ENCODE data around the gene PRR5L. TPM values are rescaled to one million over a fixed set of nuclear protein-coding genes. Genes with fewer than 3 reads are reported as not detected.
A peak's percentile ranks its signal among the peaks of the same experiment; 100 is the strongest.

Gene PRR5L
- total and polyA plus RNA-seq, 2 donors (not counting 1 experiment from before 2014, with no cell fraction given): 4.0 to 5.9 TPM

GRCh38 chr11:36395978-36396736 is 100.1 kb downstream of the PRR5L start:
- no peak for TF ChIP-seq CTCF (IDR thresholded peaks at IDR 0.05)
- TF ChIP-seq EZH2 (IDR thresholded peaks at IDR 0.05; ENCODE audit: borderline replicate concordance, insufficient read depth, low read depth, low read length, poor library complexity, severe bottlenecking): no peak
- no peaks in the 10 kb centered on the region for H3K27me3 ChIP-seq (replicated peaks in 1 of 4; ENCODE audit: control extremely low read depth in 1 of 4, control insufficient read depth in 3 of 4, insufficient read depth in 4 of 4, low read length in 3 of 4)
- H3K4me1 Mint-ChIP-seq: peaks cover 46% of the 10 kb centered on the region
- DNase-seq: no peak
- 96% methylated on average over 7 of the region's 11 CpGs for WGBS (ENCODE audit: insufficient coverage)
- ChIA-PET CTCF (interaction anchor here (1.2 kb wide), 1 partner anchor 114 kb away, joined by 4 read pairs; the partner anchor contains the start of gene TRAF6), POLR2A (no interaction called here)
- H3K36me3 ChIP-seq (replicated peaks in 1 of 2; ENCODE audit: control extremely low read depth in 1 of 2, control insufficient read depth in 1 of 2, extremely low read depth in 1 of 2, insufficient read depth in 2 of 2, low read length in 1 of 2): no peaks in the 10 kb centered on the region
- intact Hi-C loops (cut with micrococcal nuclease): no loop called here
- H3K27me3 Mint-ChIP-seq: no peaks in the 10 kb centered on the region
- peaks cover 40 to 45% of the 10 kb centered on the region in 2 donors for H3K4me1 ChIP-seq (ENCODE audit: control insufficient read depth in 2 of 2, insufficient read depth in 2 of 2, low read length in 2 of 2)
- no peak overlapping the region for H2AFZ ChIP-seq (ENCODE audit: insufficient read depth, low read depth, low read length, poor library complexity, severe bottlenecking)
- no peak overlapping the region for H3K9ac ChIP-seq (ENCODE audit: low read length)
- no peak for ATAC-seq (ENCODE audit: low read depth)
- no peak overlapping the region for H3K27ac Mint-ChIP-seq
- H3K4me3 ChIP-seq (ENCODE audit: control extremely low read depth in 1 of 5, extremely low read depth in 1 of 5, insufficient read depth in 1 of 5, low read depth in 2 of 5, low read length in 4 of 5): no peak overlapping the region
- H4K20me1 ChIP-seq (ENCODE audit: control insufficient read depth, insufficient read depth, low read length, poor library complexity, severe bottlenecking): no peaks in the 10 kb centered on the region
- H3K9me3 Mint-ChIP-seq (ENCODE audit: insufficient read depth): no peaks in the 10 kb centered on the region
- no peak overlapping the region for H3K27ac ChIP-seq (ENCODE audit: low read length in 2 of 2)
- no peak overlapping the region for H3K4me3 Mint-ChIP-seq
- peaks cover 20% of the 10 kb centered on the region for H3K79me2 ChIP-seq (ENCODE audit: control insufficient read depth, insufficient read depth, low read length)
- H3K9me3 ChIP-seq (ENCODE audit: control extremely low read depth in 1 of 3, control insufficient read depth in 2 of 3, insufficient read depth in 1 of 3, low read length in 2 of 3): no peaks in the 10 kb centered on the region
- H3K4me2 ChIP-seq (replicated peaks; ENCODE audit: low read depth, low read length, poor library complexity, severe bottlenecking): no peak overlapping the region

- Histone ChIP-seq H3K36me3 (replicated peaks in 1 of 2; ENCODE audit: control extremely low read depth in 1 of 2, control insufficient read depth in 1 of 2, extremely low read depth in 1 of 2, insufficient read depth in 2 of 2, low read length in 1 of 2) (no peaks in the 10 kb centered on the region), H3K4me2 (replicated peaks; ENCODE audit: low read depth, low read length, poor library complexity, severe bottlenecking) (peak overlapping the region; percentile 9), H3K4me1 (ENCODE audit: control insufficient read depth in 2 of 2, insufficient read depth in 2 of 2, low read length in 2 of 2) (peaks cover 30 to 36% of the 10 kb centered on the region in 2 donors), H3K27me3 (replicated peaks in 1 of 4; ENCODE audit: control extremely low read depth in 1 of 4, control insufficient read depth in 3 of 4, insufficient read depth in 4 of 4, low read length in 3 of 4) (no peaks in the 10 kb centered on the region), H3K27ac (ENCODE audit: low read length in 2 of 2) (no peak overlapping the region), H3K79me2 (ENCODE audit: control insufficient read depth, insufficient read depth, low read length) (peaks cover 22% of the 10 kb centered on the region), H4K20me1 (ENCODE audit: control insufficient read depth, insufficient read depth, low read length, poor library complexity, severe bottlenecking) (no peaks in the 10 kb centered on the region), H2AFZ (ENCODE audit: insufficient read depth, low read depth, low read length, poor library complexity, severe bottlenecking) (no peak overlapping the region), H3K9me3 (ENCODE audit: control extremely low read depth in 1 of 3, control insufficient read depth in 2 of 3, insufficient read depth in 1 of 3, low read length in 2 of 3) (no peaks in the 10 kb centered on the region), H3K9ac (ENCODE audit: low read length) (no peak overlapping the region), H3K4me3 (ENCODE audit: control extremely low read depth in 1 of 5, extremely low read depth in 1 of 5, insufficient read depth in 1 of 5, low read depth in 2 of 5, low read length in 4 of 5) (no peak overlapping the region)
- Mint-ChIP-seq H3K4me1 (peaks cover 38% of the 10 kb centered on the region), H3K9me3 (ENCODE audit: insufficient read depth) (no peaks in the 10 kb centered on the region), H3K27me3 (no peaks in the 10 kb centered on the region), H3K27ac (no peak overlapping the region), H3K4me3 (no peak overlapping the region)
- ATAC-seq (ENCODE audit: low read depth) (no peak), DNase-seq (no peak)
- CTCF ChIA-PET: no interaction called here
- 95% methylated on average over 20 of the region's 21 CpGs for WGBS (ENCODE audit: insufficient coverage)
- intact Hi-C loops (cut with micrococcal nuclease): no loop called here
- POLR2A ChIA-PET: no interaction called here
- TF ChIP-seq CTCF (IDR thresholded peaks at IDR 0.05) (no peak), EZH2 (IDR thresholded peaks at IDR 0.05; ENCODE audit: borderline replicate concordance, insufficient read depth, low read depth, low read length, poor library complexity, severe bottlenecking) (no peak)
Measured at GRCh38 chr11:36398231-36398953, 102.3 kb downstream of the PRR5L start.
